ENCODE results near the gene MYL11.
"Not testable (repeated sequence)": the region's sequence is repeated elsewhere in the genome, so short reads cannot be mapped to it uniquely, and the experiment has no call there.

- TF ChIP-seq CTCF (IDR thresholded peaks at IDR 0.05; ENCODE audit: insufficient read depth, low read length, poor library complexity, severe bottlenecking); EZH2phosphoT487 (conservative IDR thresholded peaks at IDR 0.05; ENCODE audit: low read length): not testable (repeated sequence)
Measured at GRCh38 chr16:30343491-30343820, 31.1 kb upstream of the MYL11 start.
